Stimulated activated CD4-positive, alpha-beta T cell treated with anti-CD3 and anti-CD28 coated beads, TNF-alpha, amount 100 ng/mL, for 4 hours (primary cell): ENCODE measurements around the gene CDC42BPB.

Source experiments
- DNase-seq, 3 experiments: peaks; one replicate each; pipeline ENCODE4 v3.0.0-alpha.2; 2020; ENCODE audit warnings: low read depth in 3 of 3

Gene CDC42BPB

DNA sequence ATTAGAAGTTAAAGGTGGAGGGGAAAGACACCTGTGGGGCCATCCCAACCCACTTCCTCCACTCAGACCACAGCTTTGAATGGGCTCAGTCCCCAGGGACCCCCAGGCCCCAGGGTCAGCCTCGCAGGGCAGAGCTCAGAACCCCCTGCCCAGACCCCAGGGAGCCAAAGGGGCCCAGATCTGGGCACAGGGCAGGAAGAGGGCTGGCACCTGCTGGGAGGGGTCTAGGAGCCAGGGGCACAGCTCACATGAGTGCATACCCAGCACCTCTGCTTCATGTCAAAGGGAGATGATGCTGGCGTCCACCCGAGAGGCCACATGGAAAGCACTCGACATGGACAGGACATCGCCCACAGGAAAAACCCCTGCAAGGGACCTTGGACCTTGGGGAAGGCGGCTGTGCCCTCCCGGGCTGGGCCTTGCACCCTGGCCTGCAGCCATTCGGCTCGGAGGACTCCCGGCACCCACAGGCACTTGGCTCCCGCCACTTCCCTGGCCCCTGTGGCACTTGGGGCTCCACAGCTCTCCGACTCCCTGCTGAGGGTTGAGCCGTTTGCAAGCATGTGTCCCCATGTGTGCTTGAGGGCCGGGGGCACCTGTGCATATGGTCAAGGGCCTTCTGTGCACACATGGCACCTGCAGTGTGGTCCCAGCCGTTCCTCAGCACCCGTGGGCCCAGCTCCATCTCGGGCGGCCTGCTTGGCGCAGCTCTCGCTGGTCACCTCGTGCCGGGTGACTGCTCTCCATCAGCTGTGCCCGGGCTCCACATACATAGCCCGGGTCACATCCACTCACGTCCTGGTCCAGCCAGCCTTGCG lies 142.7 kb downstream of the CDC42BPB start:
- DNase-seq = no peak

DNA sequence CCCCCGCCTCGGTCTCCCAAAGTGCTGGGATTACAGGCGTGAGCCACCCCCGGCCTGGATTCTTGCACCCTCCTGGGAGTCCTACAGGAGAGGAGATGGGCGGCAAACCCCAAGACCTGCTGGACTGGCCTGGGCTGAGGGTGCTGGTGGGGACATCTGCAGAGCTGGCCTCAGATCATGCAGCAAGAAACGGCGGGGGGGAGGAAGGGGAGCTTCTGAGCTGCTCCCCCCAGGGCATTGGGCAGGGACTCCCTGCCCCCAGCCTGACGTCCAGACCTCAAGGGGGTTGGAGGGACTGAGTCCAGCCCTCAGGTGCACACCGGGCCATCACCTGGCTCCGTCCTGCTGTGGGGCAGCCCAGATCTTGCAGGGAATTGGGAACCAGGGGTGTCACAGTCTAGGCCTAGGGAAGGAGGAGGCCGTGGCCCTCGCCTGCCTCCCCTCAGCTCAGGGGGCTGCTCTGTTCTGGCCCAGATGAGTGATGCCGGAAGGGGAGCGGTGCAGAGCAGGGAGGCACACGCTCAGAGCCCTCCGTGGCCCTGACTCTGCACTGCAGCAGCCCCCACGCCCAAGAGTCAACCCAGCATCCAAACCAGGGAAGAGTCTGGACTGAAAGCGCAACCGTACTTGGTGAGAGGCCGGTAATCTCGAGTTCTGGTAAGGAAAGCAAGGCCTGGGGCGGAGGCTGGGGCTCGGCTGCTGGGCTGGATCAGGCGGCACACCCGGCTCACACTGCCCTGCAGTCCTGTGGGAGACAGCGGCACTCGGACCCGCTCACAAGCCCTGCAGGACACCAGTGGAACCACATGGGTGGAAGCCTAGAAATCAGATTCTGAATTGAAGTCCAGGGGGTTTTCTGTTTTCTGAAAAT lies 143.8 kb downstream of the CDC42BPB start:
- DNase-seq = no peak

DNA sequence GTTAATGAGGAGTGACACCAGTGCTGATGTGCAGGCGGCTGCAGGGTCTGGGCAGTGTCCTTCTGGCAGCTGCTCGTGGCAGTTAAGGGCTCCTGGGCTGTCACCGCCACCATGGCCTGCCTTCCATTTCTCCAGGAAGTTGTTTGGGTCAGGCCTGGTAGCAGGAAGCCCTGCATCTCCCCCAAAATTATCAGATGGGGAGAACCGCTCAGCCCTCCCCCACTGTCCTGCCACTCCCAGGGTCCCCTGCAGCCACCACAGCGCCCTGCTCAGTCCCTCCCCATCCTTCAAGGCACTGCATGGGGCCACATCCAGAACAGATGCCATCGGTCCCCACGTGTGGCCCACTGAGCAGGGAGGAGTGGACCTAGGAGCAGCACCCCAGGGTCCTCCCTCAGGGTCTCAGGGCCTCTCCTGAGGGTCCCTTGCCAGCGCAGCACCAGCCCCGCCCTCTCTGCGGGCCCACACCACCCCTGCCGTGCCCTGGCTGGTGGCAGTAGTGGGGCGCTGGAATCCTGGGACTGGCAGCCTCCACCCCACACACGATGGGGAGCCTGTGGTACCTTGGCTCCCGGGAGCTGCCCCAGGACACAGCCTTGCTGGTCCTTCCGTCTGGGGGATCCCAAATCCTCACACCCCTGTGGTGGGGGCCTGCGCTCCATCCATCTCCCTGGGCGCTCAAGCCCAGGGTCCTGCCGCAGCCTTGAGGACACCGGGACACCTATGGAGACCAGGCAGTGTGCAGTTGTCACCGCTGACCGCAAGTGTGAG lies 145.2 kb downstream of the CDC42BPB start:
- DNase-seq = no peak

DNA sequence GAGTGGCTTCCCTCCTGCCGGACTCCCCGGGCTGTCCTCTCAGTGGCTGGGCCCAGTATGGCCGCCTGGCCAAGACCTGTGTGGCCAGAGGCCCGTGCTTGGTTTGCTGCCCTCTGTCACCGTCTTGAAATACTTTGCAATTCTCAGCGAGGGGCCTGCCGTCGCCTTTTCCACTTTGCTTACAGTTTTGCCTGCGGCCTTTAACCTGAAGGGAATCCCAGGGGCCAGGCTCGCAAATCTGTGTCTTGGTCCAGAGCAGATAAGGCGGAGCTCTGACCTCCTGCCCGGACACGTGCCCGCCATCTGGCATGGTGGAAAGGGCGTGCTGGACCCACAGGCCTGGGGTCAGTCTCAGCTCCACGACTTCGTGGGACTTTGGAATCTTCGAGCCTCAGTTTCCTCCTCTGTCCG lies 145.8 kb downstream of the CDC42BPB start:
- DNase-seq = no peak

DNA sequence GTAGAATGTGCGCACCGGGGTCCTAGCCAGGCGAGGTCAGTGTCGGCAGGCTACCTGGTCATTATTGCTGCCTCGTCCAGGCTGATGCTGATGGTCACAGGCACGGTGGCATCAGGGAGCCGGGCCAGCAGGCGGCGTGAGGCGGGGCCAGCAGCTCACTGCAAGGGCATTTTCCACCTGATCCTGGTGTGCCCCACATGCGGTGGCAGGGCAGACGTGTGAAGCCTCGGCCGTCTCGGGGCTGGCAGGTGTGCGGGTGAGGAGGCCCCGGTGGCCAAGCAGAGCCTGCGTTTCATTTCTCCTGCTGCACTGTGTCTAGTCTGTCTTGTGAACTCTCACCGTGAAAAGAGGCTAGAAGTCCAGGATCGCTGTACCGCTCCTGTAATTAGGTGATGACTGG lies 146.9 kb downstream of the CDC42BPB start:
- DNase-seq = no peak

DNA sequence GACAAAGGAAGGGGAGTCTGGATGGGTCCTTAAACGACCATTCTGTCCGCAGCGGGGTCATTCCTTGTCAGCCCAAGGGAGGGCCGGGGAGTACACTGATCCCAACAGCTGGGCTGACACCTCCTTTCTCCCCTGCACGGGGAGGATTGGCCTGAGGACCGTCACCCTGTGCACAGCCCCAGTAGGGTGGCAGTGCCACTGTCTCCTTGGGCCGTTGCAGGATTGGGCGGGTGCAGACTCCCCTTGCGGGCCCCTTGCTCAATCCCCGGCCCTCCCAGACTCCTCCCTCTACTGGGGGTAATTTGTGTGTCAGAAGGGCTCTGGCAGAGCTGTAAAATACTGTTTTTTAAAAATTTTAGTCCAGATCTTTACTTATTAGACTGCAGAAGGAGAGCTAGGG lies 147.4 kb downstream of the CDC42BPB start:
- no peak for DNase-seq

DNA sequence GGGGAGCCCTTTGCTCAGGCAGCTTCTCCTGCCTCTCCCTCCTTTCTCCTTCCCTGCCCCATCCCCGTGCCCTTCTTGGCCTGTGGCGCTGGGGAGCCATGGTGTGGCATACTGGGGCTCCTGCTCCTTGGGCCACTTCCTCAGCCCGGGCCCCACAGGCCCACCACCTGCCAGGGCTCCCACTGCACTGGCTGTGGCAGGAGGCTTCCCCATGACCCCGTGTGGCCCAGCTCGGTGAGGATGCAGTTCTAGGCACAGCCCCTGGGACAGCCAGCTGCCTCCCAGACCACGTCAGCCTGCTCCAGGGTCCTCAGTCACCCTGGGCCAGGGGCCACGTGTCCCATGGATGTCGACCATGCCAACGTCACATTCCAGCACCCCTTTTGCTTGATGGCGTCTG lies 147.9 kb downstream of the CDC42BPB start:
- no peak for DNase-seq

DNA sequence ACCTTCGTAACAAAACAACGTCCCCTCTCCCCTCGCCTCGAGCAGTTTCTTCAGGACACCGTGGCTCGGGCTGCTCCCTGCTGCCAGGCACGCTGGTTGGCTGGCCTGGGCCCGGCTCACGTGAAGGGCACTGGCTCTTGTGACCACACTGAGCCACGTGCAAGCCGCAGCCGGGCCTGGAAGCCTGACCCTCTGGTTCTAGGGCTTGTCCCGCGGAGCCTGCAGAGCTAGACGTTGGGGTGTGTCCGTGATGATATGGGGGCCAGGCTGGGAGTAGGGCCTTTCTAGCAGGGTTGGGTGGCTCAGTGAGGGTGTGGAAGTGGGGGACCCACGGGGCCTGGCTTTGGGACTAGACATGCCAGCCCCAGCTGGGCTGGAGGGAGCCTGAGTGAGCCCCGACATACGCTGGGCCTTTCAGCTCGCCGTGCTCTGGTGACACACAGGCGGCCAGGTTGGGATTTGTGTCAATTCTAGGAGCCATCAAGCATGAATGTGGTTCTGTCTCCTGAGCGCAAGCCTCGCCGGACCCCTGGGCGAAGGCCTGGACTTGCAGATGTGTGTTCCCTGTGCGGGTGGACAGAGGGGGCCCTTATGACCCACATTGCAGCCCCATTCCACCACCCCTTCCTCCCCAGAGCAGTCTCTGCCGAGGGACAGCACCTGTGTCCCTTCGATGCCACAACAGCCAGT lies 148.4 kb downstream of the CDC42BPB start:
- DNase-seq = no peak

DNA sequence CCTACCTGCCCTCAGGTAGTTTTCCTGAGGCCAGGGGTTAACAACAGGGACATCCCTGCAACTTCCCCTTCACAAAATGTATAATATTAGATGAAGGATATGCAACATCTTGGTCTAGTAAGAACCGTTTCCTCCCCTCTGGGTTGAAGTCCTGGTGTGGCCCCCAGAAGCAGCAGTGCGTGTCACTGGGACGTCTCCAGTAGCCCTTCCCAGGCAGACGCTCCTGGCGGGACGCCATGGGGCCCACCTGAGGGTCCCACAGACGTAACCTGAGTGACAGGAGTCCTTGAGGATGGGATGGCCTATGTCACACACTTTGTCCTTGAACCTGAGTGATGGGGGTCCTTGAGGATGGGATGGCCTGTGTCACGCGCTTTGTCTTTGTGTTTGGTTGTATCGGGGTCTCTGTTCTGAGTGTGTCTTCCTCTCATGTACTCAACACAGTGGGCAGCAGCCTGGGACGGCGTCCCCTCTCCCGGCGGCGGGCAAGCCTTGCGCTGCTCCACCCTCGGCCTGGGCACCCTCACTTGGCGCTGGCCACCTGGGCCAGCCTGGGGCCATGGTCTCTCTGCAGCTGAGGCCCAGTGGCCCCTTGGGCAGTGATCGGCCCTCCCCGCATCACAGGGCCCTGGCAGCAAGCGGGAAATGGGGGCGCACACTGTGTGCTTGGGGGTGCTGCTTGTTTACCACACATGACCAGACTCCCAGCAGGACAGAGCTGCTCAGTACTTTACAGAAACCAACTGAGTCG lies 149.2 kb downstream of the CDC42BPB start:
- DNase-seq = no peak

DNA sequence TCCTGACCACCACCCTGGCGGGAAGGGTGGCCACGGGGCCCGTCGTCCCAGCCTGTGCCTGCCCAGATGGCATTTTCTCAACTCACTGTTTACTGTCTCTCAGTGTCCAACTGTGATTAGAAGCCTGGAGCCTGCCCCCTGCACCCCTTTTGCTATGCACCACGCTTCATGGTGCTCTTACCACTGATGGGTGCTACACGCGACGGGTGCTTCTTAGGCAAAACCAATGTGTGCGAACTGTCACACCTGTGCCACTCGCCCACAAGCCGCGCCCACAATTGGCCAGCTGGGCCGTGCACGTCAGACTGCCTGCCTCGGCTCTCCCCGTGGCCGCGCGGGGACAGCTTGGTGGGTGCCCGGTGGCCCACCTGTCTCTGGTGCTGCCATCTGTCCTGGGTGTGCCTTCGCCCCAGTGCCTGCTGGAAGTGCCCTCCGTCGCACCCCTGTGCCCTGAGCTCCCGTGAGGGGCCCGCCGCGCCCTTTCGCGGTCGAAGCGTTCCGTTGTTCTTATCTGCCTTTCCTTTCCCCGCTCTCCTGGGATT lies 150.0 kb downstream of the CDC42BPB start:
- DNase-seq = no peak

DNA sequence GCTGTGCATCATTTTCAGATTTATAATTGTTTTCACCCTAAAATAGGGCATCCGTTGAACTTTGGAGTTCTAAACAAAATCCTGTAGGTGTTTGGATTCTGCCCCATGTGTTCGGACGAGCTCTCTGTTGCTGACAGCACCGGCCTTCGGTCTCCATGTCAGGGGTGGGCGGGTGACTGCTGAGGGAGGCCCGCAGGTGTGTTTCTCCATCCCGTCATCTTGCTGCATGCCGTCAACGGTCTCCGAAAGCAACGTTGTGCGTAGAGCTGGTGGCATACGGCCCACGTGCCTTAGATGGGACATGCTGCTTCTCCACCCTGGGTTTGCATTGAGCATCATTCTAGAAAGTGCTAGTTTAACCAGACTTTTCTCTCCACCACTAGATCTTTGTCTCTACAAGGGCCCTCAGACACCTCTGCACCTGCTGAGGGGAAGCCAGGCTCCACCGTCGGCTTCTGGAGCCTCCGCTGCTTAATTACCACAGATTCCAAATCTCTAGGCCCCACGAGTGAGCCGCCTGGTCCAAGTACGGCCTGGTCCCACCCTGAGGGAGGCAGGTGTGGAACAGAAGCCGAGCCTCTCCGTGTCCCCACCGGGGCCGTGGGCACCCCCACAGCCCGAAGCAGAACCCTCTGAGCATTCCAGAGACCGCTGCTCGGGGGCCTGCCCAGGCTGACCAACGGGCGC lies 150.6 kb downstream of the CDC42BPB start:
- no peak for DNase-seq

DNA sequence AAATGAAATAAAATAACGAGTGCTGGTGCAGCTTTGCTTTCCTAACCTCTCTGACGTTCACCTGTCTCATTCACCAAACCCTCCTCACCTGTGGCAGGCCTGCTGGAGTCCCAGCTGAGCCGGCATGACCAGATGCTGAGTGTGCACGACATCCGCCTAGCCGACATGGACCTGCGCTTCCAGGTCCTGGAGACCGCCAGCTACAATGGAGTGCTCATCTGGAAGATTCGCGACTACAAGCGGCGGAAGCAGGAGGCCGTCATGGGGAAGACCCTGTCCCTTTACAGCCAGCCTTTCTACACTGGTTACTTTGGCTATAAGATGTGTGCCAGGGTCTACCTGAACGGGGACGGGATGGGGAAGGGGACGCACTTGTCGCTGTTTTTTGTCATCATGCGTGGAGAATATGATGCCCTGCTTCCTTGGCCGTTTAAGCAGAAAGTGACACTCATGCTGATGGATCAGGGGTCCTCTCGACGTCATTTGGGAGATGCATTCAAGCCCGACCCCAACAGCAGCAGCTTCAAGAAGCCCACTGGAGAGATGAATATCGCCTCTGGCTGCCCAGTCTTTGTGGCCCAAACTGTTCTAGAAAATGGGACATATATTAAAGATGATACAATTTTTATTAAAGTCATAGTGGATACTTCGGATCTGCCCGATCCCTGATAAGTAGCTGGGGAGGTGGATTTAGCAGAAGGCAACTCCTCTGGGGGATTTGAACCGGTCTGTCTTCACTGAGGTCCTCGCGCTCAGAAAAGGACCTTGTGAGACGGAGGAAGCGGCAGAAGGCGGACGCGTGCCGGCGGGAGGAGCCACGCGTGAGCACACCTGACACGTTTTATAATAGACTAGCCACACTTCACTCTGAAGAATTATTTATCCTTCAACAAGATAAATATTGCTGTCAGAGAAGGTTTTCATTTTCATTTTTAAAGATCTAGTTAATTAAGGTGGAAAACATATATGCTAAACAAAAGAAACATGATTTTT lies 151.9 kb downstream of the CDC42BPB start:
- DNase-seq = no peak

DNA sequence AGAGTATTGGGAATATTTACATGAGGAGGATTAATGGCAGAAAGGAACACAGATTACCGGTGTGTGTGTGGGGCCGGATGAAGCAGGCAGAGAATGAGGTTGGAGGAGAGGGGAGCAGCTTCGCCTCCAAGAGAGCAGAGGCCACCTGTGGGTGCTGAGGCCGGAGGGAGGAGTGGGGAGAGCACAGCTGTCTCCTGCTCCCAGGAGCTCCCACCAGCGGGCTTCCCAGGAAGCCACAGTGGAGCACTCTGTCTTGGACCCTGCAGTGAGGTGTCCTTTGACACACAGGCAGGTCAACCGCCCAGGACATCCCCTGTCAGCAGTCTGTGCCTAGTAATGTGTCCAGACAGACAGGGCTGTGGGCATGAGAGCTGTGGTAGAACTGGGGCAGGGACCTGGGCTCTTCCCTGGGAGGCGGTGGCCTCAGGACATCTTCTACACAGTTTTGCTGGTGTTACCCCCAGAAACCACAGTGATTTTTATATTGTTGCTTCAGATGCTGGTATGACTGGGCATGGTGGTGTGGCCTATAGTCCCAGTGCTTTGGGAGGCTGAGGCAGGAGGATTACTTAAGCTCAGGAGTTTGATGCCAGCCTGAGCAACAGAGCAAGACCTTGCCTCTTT lies 153.3 kb downstream of the CDC42BPB start:
- no peak for DNase-seq

DNA sequence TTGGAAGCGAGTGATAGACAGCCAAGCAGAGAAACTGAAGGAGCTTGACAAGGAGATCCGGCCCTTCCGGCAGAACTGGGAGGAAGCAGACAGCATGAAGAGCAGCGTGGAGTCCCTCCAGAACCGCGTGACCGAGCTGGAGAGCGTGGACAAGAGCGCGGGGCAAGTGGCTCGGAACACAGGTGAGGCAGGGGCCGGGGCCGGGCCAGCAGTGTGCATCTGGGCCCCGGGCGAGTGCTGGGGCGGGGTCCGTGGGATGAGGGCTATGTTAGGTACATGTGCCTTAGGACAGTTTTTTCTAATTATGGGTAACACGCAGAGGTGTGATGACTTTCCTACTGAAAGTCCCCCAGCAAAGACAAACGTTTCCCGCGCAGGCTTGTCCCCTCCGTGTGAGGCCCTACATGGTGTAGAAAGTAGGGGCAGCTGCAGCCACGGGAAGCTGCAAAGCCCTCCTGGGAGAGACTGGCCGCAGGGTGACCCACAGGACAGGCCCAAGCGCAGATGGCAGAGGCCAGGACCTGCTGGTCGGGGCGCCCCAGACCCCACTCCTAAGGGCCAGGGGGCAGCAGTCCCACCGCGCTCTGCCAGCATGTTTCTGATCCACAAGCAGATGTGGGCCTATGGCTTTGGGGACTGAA lies 154.0 kb downstream of the CDC42BPB start:
- DNase-seq = no peak

DNA sequence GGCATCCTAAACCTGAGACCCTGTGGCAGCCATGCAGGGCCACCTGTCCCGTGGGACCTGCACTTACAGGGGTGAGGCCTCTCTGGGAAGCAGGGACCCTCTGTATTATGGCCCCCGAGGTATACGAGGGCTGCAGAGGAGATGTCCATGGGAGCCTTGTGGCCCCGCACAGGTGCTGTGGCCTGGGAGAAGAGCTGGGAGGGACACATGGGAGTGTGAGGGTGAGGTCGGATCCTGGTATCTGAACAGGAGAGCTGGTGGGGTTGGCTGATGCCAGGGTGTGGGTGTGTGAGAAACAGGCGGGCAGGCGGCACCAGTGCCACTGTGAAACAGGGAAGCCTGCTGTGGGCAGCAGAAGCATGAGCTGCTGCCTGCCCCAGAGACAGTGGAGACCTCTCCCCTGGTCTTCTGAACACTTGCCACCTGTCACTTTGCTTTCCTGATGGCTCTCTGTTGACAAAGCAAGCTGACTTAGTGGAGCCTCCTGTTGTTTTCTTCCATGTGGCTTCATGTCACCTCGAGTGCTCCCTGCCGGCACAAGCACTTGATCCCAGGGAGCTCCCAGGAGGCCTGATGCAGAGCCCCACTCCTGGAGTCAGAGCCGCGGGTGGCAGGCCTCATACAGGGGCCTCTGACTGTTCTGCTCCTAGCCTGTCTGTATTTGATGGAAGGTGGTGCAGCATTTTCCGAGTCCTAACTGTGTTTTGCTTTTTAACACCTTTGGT lies 154.7 kb downstream of the CDC42BPB start:
- DNase-seq = no peak

DNA sequence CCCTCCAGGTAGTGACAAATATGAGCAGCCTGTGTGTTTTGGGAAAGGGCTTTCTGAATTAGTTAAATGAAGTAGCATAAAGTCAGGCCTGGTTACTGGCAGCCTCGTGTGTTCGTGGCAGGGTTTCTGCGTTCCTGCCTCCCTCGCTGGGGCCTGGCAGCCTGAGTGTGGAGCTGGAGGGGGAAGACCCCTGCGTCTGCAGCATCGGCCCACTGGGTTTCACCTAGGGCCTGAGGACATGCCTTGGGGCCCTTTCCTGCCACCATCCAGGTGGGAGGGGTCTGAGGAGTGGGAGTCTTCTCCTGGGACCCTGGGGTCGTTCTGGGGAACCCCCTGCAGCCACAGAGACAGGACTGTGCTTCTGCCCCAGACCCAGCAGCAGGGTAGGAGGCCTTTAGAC lies 155.3 kb downstream of the CDC42BPB start:
- DNase-seq = no peak

DNA sequence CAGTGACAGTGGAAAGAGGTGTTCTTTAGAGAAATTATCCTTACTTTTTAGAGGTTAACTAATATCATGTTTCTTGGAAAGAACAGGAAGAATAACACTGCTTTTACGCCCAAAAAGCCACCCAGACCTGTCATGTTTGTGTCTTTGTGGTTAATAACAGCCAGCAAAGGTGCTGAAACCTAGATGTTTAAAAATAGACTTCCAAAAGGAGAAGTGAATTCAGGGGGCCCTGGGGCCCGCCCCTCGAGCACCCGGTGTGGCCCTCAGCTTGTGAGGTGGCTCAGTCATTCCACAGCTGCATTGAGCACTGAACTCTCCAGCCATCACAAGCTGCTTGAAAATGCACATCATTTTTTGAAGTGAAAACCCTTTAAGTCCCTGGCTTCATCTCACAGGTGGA lies 155.7 kb downstream of the CDC42BPB start:
- no peak for DNase-seq
